Activated CD8-positive, alpha-beta T cell treated with anti-CD3 and anti-CD28 coated beads for 36 hours (primary cell): ENCODE results near the gene DEDD. TPM values are rescaled to one million over a fixed set of nuclear protein-coding genes. Genes with fewer than 3 reads are reported as not detected.

Experiments used
- ATAC-seq: fragments of 200-7000 bp; cut with Tn5 transposase; one replicate; pipeline ENCODE4 v1.10.0; 2021; ENCODE audit warnings: mild to moderate bottlenecking, moderate library complexity
- CTCF ChIA-PET: fragments of 350-600 bp; sonication (Branson Sonifier 250); formaldehyde crosslinking; loops from one replicate; lab custom pipeline; 2021; ENCODE audit warnings: antibody characterized with exemption; lab: Charles Lee
- POLR2A ChIA-PET: fragments of 350-600 bp; sonication (Branson Sonifier 250); formaldehyde crosslinking; loops from one replicate; lab custom pipeline; 2021; ENCODE audit warnings: antibody characterized with exemption; lab: Charles Lee
- DNase-seq: peaks from one replicate; pipeline ENCODE4 v3.0.0-alpha.2; 2020
- H3K27ac Mint-ChIP-seq: one replicate; pipeline ENCODE4 v1.8.0; 2021; ENCODE audit warnings: mild to moderate bottlenecking, mixed read lengths
- H3K27me3 Mint-ChIP-seq: one replicate; pipeline ENCODE4 v1.8.0; 2021; ENCODE audit warnings: mixed read lengths
- H3K36me3 Mint-ChIP-seq: one replicate; pipeline ENCODE4 v1.8.0; 2021; ENCODE audit warnings: low read depth, mixed read lengths
- H3K4me1 Mint-ChIP-seq: one replicate; pipeline ENCODE4 v1.8.0; 2021; ENCODE audit warnings: low read depth, mixed read lengths
- H3K4me3 Mint-ChIP-seq: one replicate; pipeline ENCODE4 v1.8.0; 2021; ENCODE audit warnings: mild to moderate bottlenecking, moderate library complexity, mixed read lengths
- H3K9me3 Mint-ChIP-seq: one replicate; pipeline ENCODE4 v1.8.0; 2021; ENCODE audit warnings: mixed read lengths
- intact Hi-C: fragments of 100-400 bp; cut with micrococcal nuclease; formaldehyde crosslinking; loops from one replicate; pipeline ENCODE4 v1.10.0; 2022
- total RNA-seq, 2 experiments: library from RNA; stranded (reverse); gene quantifications; one replicate each; pipeline ENCODE4 v1.2.3, GENCODE V29; 2021
- TF ChIP-seq, protein P1 (sequence below): fragments of 200-600 bp; IDR thresholded peaks from one replicate; pipeline ENCODE4 v1.8.0; 2022; ENCODE audit warnings: antibody characterized with exemption, mild to moderate bottlenecking

The DEDD gene
- total RNA-seq, 2 experiments from 2014 or later: 30.4 to 37.0 TPM

DNA sequence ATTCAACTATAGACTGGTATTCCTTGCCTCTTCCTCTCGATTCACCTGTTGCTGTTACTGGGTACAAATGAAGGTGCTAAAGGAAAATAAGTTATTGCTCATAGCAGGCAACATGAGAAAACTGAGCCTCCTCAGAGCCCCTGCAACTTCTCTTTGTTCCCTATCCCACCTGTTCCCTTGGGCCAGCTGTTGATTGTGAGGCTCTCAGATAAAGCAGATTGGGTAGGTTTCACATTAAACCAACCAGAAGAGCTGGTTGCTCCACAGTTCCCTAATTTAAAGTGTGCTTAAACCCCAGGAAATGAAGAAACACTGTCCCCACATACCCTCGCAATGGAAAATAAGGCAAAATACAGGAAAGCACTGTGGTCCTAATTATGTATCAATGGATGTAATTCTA, 4.8 kb downstream of the DEDD start:
- Mint-ChIP-seq H3K9me3 (no peaks in the 10 kb centered on the region), H3K4me1 (peaks cover 50% of the 10 kb centered on the region), H3K27me3 (no peaks in the 10 kb centered on the region), H3K36me3 (peaks cover 61% of the 10 kb centered on the region), H3K27ac (peak overlapping the region; percentile 73), H3K4me3 (no peak overlapping the region)
- ChIA-PET CTCF (interaction anchor here (0.8 to 1.8 kb wide), 8 partner anchors 9 to 65 kb away, joined by 3 to 7 read pairs (median 3); partner anchors contain the start of genes KLHDC9, NIT1 and PFDN2), POLR2A (interaction anchor here (0.6 to 2.8 kb wide), 6 partner anchors 10 to 58 kb away, joined by 3 to 13 read pairs (median 4); partner anchors contain the start of genes ARHGAP30, NIT1 and PFDN2)
- intact Hi-C loops: no loop called here
- TF ChIP-seq, protein P1, sequence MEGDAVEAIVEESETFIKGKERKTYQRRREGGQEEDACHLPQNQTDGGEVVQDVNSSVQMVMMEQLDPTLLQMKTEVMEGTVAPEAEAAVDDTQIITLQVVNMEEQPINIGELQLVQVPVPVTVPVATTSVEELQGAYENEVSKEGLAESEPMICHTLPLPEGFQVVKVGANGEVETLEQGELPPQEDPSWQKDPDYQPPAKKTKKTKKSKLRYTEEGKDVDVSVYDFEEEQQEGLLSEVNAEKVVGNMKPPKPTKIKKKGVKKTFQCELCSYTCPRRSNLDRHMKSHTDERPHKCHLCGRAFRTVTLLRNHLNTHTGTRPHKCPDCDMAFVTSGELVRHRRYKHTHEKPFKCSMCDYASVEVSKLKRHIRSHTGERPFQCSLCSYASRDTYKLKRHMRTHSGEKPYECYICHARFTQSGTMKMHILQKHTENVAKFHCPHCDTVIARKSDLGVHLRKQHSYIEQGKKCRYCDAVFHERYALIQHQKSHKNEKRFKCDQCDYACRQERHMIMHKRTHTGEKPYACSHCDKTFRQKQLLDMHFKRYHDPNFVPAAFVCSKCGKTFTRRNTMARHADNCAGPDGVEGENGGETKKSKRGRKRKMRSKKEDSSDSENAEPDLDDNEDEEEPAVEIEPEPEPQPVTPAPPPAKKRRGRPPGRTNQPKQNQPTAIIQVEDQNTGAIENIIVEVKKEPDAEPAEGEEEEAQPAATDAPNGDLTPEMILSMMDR: no peak
- DNase-seq (no peak), ATAC-seq (no peak)

DNA sequence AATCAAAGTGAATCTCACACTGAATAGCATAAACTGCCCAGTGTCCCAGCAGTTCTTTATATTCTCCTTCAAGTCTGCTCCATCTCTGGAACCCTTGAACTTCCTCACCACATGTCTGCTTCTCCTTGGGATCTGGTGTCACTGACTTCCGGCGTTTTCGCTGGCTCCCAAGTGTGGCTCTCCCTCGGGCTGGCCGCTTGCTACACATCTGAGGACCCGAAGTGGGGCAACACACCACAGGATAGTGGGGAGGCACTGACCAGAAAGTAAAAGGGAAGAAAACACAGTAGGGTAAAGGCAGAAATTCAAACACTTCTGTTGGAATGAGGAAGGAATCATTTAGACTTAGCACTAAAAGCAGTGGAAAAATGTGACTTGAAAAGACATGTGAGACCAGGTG, 9.5 kb downstream of the DEDD start:
- Mint-ChIP-seq H3K36me3 (peaks cover 67% of the 10 kb centered on the region), H3K9me3 (no peaks in the 10 kb centered on the region), H3K27ac (peak overlapping the region; percentile 55), H3K4me3 (no peak overlapping the region), H3K27me3 (no peaks in the 10 kb centered on the region), H3K4me1 (peaks cover 45% of the 10 kb centered on the region)
- CTCF ChIA-PET: no interaction called here
- intact Hi-C loops: no loop called here
- DNase-seq (no peak), ATAC-seq (no peak)
- TF ChIP-seq, protein P1: no peak
- POLR2A ChIA-PET: no interaction called here

DNA sequence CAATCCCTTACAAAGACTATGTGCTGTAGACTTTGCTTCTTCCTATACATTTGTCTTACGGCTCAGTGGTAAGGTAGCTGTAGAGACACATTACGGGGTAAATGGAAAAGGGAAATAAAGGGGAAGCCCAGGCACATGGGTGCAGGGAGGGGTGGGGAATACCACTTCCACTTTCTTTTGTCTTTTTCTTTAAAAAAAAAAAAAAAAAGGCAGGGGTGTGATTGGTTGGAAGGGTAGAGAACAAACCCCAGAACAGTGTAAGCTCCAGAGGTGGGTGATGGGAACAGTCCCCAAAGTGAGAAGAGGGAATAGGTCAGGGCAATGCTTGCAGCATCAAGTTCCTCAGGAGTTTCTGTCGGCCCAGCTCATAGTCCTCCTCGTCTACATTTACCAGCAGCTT, 10.6 kb downstream of the DEDD start:
- no peak for DNase-seq
- no peaks in the 10 kb centered on the region for H3K9me3 Mint-ChIP-seq
- H3K4me3 Mint-ChIP-seq: no peak overlapping the region
- ATAC-seq: no peak
- H3K36me3 Mint-ChIP-seq: peaks cover 61% of the 10 kb centered on the region
- intact Hi-C loops: no loop called here
- H3K27ac Mint-ChIP-seq: peak overlapping the region; percentile 88
- no peaks in the 10 kb centered on the region for H3K27me3 Mint-ChIP-seq
- H3K4me1 Mint-ChIP-seq: peaks cover 43% of the 10 kb centered on the region
- TF ChIP-seq, protein P1: no peak
- CTCF ChIA-PET: interaction anchor here (0.8 to 1.0 kb wide), 2 partner anchors 17 to 19 kb away, joined by 3 to 4 read pairs; no protein-coding TSS in a partner anchor
- POLR2A ChIA-PET: interaction anchor here (0.7 to 0.9 kb wide), 3 partner anchors 10 to 72 kb away, joined by 3 to 4 read pairs (median 3); no protein-coding TSS in a partner anchor

DNA sequence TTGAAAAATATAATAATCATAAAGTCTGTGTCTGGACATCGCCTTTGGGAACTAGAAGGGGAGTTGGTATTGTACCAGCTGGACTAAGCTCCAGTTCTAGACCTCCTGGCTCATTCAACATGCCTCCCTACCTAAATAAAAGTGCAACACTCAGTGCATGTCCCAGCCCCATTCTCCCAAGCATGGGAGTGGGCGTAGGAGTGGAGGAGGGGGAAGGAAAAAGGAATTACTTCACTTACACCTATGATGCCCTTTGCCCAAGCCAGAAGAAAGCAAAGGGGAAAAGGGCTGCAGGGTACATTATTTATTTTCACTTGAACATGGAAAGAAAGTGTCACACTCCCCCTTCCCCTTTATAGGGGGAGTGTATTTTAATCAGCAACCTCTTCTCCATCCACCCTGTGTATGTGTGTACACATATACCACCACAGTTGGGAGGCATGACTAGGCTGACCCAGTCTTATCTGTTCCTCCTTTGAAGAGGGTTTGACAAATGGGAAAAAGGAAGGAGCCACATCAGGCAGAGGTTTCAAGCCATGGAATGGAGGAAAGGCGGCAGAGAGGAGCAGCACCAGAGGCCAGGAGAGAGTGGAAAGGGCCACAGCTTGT, 11.3 kb downstream of the DEDD start:
- TF ChIP-seq, protein P1: no peak
- H3K9me3 Mint-ChIP-seq: no peaks in the 10 kb centered on the region
- H3K4me1 Mint-ChIP-seq: peaks cover 44% of the 10 kb centered on the region
- no peak overlapping the region for H3K4me3 Mint-ChIP-seq
- intact Hi-C loops: no loop called here
- ChIA-PET CTCF (interaction anchor here (0.8 kb wide), 1 partner anchor 18 kb away, joined by 3 read pairs; no protein-coding TSS in a partner anchor), POLR2A (no interaction called here)
- H3K36me3 Mint-ChIP-seq: peaks cover 61% of the 10 kb centered on the region
- ATAC-seq (no peak), DNase-seq (no peak)
- H3K27me3 Mint-ChIP-seq: no peaks in the 10 kb centered on the region
- peak overlapping the region; percentile 88 for H3K27ac Mint-ChIP-seq
